ENCODE results near the gene EIF3D.

Gene EIF3D

GRCh38 chr22:36505998-36506635 is 22.8 kb downstream of the EIF3D start:
- DNase-seq: no peak

GRCh38 chr22:36497910-36498665 is 30.9 kb downstream of the EIF3D start:
- DNase-seq: no peak

DNA sequence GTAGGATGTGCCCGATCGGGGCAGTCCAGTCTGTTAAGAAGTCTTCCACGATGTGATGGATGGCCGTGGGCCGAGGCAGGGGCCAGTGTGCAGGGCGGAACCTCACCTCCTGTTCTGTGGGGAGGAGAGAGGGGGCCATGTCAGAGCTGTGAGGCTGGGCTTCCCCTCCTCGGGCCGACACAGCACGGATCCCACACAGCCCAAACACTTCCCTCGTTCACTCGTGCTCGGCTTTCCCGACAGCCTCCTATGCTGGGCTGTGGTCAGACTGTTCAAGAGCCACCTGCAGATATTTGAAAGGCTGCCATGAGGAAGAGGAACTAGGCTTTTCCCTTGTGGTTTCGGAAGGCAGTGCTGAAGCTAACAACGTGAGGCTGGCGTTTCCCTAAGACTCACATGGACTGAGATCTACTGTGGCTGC is 35.3 kb downstream of the EIF3D start:
- DNase-seq: peak; percentile 86

DNA sequence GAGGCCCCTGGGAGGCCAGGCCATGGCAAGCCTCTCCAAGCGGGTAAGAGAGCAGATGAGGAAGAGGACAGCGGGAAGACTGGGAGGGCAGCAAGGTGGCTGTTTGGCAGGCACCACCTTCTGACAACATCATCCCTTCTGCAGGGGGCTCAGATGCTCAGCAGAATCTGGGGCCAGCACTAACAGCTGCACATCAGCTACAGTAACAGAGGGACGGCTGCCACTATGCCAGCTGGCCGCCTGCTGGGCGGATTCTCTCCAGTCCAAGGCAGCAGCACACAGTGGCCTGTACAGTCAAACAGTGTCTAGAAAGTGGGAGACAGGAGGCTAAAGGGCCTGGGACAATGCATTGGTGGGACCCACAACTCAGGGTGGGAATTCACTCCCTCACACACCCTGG is 36.9 kb downstream of the EIF3D start:
- no peak for DNase-seq

GRCh38 chr22:36491155-36491554 is 37.8 kb downstream of the EIF3D start:
- DNase-seq: no peak

DNA sequence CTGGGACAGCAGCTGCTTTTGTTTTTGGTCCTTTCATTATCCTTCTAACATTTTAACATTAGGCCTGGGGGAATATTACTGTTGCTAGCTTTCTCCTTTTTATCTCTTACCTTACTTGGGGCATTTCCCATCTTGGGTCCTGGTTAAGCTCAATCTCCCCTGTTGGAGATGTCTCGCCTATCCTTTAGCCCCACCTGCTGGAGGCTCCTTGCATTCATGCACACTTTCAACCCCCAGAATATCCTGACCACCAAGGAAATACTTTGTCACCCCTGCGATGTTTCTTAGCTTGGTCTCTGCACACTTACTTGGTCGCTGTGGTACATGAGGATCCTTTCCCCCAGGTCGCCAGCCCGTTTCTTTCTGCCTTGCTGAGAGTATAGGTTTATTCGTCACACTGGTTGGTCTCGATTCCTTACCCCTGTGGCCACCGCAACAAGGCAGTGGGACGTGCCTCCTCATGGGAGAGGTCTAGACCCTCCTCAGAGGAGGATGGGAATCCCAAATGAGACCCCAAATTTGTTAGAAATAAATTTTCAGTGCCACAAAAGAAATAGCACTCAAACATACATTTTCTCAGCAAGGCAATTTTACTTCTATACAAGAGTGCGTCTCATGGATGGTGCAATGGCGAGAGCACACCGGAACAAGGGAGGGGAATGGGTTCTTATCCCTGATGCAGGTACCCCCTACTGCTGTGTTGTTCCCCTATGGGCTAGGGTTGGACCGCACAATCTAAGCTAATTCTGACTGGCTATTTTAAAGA is 42.2 kb downstream of the EIF3D start:
- peak; percentile 34 for DNase-seq

- peak; percentile 97 for DNase-seq
Observed at GRCh38 chr22:36481393-36482168, 47.4 kb downstream of the EIF3D start, which contains the start of gene TXN2. Gene TXN2 (minus strand): TSS chr22:36481640. CDS start chr22:36480837, 803 bp downstream.

- DNase-seq: no peak
Observed at GRCh38 chr22:36480941-36481392, 48.0 kb downstream of the EIF3D start.

- no peak for DNase-seq
Observed at GRCh38 chr22:36478966-36479365, 50.0 kb downstream of the EIF3D start.

DNA sequence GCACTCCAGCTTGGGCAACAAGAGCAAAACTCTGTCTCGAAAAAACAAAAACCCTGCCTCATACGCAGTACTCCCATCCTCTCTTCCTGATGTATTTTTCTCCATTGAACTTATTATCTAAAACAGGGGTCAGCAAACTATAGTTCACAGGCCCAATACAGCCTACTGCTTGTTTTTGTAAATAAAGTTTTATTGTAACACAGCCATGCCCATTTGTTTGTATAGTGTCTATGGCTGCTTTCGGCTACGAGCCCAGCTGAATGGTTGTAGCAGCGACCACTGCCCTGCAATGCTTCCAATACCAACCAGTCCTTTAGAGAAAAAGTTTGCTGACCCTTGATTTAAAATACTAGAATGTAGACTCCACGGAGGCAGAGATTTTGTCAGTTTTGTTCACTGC is 53.6 kb downstream of the EIF3D start:
- no peak for DNase-seq

DNA sequence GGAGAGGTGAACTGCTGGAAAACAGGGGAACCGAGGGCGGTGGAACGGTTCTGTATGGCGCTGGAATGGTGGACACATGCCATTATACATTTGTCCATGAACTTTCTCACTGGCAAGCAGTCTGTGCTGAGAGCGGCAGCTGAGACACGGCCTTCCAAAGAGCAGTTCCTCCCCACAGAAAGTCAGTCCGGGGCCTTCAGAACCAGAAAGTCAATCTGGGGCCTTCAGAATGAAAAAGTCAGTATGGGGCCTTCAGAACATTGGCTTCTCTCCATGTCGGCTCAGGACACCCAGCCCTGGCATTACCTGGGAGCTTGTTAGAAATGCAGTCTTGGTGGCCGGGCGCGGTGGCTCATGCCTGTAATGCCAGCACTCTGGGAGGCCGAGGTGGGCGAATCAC is 56.3 kb downstream of the EIF3D start:
- DNase-seq: no peak

- DNase-seq: no peak
Observed at GRCh38 chr22:36471341-36471821, 57.6 kb downstream of the EIF3D start.

GRCh38 chr22:36470994-36471331 is 58.0 kb downstream of the EIF3D start:
- DNase-seq: no peak

- peak; percentile 88 for DNase-seq
Observed at GRCh38 chr22:36470162-36470993, 58.6 kb downstream of the EIF3D start.

DNA sequence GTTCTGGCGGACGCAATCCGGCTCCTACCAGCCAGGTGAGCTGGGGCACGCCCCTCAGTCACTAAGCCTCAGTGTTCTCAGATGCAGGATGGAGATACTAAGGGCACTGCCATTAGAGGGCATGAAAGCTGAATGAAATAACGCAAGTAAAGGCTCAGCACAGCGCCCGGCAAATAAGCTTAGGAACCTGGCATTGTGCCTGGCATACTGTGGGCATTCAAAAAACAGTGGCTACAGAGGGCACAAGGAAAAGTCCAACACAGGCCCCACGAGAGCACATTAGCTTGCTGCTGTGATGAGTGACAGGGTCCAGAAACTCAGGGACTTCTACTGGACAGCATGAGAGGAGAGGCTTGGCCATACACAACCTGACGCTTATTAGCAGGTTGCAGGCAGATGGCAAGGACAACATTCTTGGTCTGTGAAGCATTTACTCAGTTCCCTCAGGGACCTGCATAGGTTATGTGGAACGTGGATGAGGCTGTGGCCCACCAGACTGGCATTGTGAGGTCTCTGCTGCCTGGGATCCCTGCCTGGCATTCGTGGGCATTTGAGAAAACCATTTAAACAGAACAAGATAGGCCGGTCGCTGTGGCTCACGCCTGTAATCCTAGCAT is 59.8 kb downstream of the EIF3D start:
- no peak for DNase-seq

- DNase-seq: peak; percentile 66
Observed at GRCh38 chr22:36467946-36468345, 61.0 kb downstream of the EIF3D start.

GRCh38 chr22:36467042-36467810 is 61.7 kb downstream of the EIF3D start:
- DNase-seq: no peak

DNA sequence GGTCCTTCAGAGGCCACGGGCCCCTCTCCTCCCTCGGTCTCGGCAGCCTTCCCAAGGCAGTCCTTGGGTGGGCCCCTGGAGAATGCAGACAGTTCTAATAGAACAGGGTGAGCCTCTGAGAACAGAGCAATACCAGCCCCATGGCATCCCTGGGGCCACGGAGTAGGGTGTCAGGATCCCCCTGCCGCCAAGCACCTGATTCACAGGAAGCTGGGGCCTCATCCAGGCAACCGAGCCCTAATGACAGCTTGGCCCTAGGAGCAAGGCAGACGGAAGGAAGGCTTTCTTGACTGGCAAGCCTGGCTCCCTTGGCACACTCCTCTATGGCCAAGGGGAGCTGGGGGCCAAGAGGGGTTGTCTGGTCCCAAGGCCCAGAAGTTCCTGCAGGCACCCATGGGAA is 62.7 kb downstream of the EIF3D start:
- DNase-seq: no peak

DNA sequence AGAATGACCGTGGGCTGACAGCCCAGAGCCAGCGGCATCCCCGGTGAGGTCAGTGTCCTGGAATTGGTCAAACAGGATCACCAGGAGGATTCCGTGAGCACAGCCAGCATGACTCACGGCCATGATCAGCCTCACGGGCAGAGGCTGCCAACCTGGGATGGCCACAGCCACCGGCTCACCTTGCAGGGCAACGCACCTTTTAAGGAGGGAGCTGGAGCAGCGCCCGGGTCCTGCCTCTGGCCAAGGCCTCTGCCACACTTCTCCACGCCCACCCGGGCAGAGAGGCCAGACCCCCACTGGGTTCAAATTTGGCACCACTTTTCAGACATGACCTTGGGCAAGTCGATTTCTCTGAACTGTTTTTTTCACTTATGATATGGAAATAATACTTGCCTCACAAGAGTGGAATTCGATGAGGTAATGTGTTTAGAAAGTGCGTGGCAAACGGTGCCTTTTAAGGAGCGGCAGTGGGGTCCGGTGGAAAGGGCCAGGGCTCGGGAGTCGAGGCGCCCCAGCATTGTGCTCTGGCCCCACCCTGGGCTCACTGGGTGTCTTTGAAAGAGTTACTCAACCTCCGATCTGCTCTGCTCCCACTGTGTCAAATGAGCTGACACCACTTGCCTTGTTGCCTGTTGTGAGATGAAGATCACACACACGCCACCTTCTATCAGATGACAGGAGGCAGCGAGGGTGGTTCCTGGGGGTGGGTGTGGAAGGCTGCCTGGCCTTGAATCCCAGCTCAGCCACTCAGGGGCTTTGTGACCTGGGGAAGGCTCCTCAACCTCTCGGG is 63.5 kb downstream of the EIF3D start:
- no peak for DNase-seq
